ENCODE results near the gene SSTR5.

DNA sequence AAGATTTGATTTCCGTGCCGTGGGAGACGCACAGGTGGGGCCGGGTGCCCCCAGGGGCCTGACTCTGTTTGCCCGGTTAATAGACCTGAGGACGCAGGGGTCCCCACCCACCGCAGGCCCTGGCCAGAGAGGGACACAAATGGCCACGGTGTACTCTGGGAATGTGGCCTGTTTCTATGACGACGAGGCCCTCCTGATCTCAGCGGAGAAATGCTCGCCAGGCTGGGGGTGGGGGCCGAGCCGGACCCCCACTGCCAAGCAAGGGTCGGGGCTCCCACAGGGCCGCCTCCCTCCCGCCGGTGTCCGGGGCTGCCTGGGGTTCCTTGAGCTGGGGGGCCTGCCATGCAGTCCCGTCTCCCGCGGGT is 48.0 kb downstream of the SSTR5 start:
- TF ChIP-seq EZH2 (IDR thresholded peaks at IDR 0.05; ENCODE audit: borderline replicate concordance) (no peak), EZH2phosphoT487 (IDR thresholded peaks at IDR 0.05; ENCODE audit: low read depth, severe bottlenecking, unreplicated experiment) (no peak)
- TF ChIP-seq, protein P1, sequence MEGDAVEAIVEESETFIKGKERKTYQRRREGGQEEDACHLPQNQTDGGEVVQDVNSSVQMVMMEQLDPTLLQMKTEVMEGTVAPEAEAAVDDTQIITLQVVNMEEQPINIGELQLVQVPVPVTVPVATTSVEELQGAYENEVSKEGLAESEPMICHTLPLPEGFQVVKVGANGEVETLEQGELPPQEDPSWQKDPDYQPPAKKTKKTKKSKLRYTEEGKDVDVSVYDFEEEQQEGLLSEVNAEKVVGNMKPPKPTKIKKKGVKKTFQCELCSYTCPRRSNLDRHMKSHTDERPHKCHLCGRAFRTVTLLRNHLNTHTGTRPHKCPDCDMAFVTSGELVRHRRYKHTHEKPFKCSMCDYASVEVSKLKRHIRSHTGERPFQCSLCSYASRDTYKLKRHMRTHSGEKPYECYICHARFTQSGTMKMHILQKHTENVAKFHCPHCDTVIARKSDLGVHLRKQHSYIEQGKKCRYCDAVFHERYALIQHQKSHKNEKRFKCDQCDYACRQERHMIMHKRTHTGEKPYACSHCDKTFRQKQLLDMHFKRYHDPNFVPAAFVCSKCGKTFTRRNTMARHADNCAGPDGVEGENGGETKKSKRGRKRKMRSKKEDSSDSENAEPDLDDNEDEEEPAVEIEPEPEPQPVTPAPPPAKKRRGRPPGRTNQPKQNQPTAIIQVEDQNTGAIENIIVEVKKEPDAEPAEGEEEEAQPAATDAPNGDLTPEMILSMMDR (IDR thresholded peaks at IDR 0.05; ENCODE audit: poor library complexity): no peak

All from hepatocyte (in vitro differentiated cells).